ENCODE measurements around the gene SNX9.

SNX9 gene

GRCh38 chr6:157961153-157961831 lies 138.2 kb downstream of the SNX9 start:
- CTCF ChIA-PET: interaction anchor here (1.3 to 1.6 kb wide), 2 partner anchors 8 to 13 kb away, joined by 3 to 4 read pairs; no protein-coding TSS in a partner anchor
- no peak overlapping the region for H3K4me3 ChIP-seq (ENCODE audit: low read depth, low read length)
- POLR2A ChIA-PET: no interaction called here
- TF ChIP-seq CTCF (IDR thresholded peaks at IDR 0.05; ENCODE audit: insufficient read depth, low read length, missing control alignments): no peak
- no peak for DNase-seq (ENCODE audit: low read depth, low spot score)

- ChIA-PET CTCF (interaction anchor here (1.3 to 1.6 kb wide), 2 partner anchors 9 to 14 kb away, joined by 3 to 4 read pairs; no protein-coding TSS in a partner anchor), POLR2A (no interaction called here)
- no peak overlapping the region for H3K4me3 ChIP-seq (ENCODE audit: low read depth, low read length)
- DNase-seq (ENCODE audit: low read depth, low spot score): no peak
- TF ChIP-seq CTCF (IDR thresholded peaks at IDR 0.05; ENCODE audit: insufficient read depth, low read length, missing control alignments): no peak
These were observed 139.0 kb downstream of the SNX9 start for GRCh38 chr6:157961832-157962575.

- no peak for TF ChIP-seq CTCF (IDR thresholded peaks at IDR 0.05; ENCODE audit: insufficient read depth, low read length, missing control alignments)
- CTCF ChIA-PET: interaction anchor here (1.3 to 1.8 kb wide), 3 partner anchors 9 to 110 kb away, joined by 3 to 7 read pairs (median 4); no protein-coding TSS in a partner anchor
- no peak for DNase-seq (ENCODE audit: low read depth, low spot score)
- POLR2A ChIA-PET: no interaction called here
- no peak overlapping the region for H3K4me3 ChIP-seq (ENCODE audit: low read depth, low read length)
These were observed 139.7 kb downstream of the SNX9 start for GRCh38 chr6:157962601-157963302.

GRCh38 chr6:157964100-157964499 lies 141.1 kb downstream of the SNX9 start:
- DNase-seq (ENCODE audit: low read depth, low spot score): no peak
- no peak overlapping the region for H3K4me3 ChIP-seq (ENCODE audit: low read depth, low read length)
- no peak for TF ChIP-seq CTCF (IDR thresholded peaks at IDR 0.05; ENCODE audit: insufficient read depth, low read length, missing control alignments)
- CTCF ChIA-PET: interaction anchor here (0.9 to 1.8 kb wide), 3 partner anchors 16 to 109 kb away, joined by 3 to 7 read pairs (median 4); no protein-coding TSS in a partner anchor
- POLR2A ChIA-PET: no interaction called here

- POLR2A ChIA-PET: no interaction called here
- CTCF ChIA-PET: interaction anchor here (1.3 kb wide), 2 partner anchors 10 to 18 kb away, joined by 3 to 7 read pairs; no protein-coding TSS in a partner anchor
- H3K4me3 ChIP-seq (ENCODE audit: low read depth, low read length): no peak overlapping the region
- no peak for DNase-seq (ENCODE audit: low read depth, low spot score)
- no peak for TF ChIP-seq CTCF (IDR thresholded peaks at IDR 0.05; ENCODE audit: insufficient read depth, low read length, missing control alignments)
These were observed 142.3 kb downstream of the SNX9 start for GRCh38 chr6:157965387-157965786.

Measured in AG04449 (cell line).